ENCODE measurements around the gene CUX1. TPM values are rescaled to one million over a fixed set of nuclear protein-coding genes. Genes with fewer than 3 reads are reported as not detected.
"Not testable (repeated sequence)": the region's sequence is repeated elsewhere in the genome, so short reads cannot be mapped to it uniquely, and the experiment has no call there.

CUX1 gene
- total and polyA plus RNA-seq, 9 donors: 42.2 to 151 (median 126) TPM

DNA sequence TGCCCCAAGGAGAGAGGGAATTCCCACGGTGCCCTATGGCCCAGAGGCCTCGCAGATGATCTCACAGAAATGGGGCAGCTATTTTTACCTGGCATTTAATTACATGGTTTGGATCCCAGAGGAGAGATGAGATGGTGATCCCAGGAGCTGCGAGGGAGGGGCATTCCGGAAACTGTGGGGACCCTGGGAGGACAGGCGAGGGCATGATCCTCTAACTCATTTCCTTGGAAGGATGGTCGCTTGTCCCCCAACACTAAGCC is 478.7 kb downstream of the CUX1 start:
- no peak overlapping the region for H3K4me3 ChIP-seq
- DNase-seq: no peak
- intact Hi-C loops (cut with DNase I): no loop called here
- no peaks in the 10 kb centered on the region for H3K9me3 ChIP-seq
- 85 to 90% (median 88%) methylated on average over 6 of the region's 6 CpGs for WGBS, 3 donors
- no peaks in the 10 kb centered on the region for H3K36me3 ChIP-seq
- TF ChIP-seq EP300 (IDR thresholded peaks at IDR 0.05) (no peak), POLR2A (IDR thresholded peaks at IDR 0.05) (no peak)
- TF ChIP-seq, protein P1, sequence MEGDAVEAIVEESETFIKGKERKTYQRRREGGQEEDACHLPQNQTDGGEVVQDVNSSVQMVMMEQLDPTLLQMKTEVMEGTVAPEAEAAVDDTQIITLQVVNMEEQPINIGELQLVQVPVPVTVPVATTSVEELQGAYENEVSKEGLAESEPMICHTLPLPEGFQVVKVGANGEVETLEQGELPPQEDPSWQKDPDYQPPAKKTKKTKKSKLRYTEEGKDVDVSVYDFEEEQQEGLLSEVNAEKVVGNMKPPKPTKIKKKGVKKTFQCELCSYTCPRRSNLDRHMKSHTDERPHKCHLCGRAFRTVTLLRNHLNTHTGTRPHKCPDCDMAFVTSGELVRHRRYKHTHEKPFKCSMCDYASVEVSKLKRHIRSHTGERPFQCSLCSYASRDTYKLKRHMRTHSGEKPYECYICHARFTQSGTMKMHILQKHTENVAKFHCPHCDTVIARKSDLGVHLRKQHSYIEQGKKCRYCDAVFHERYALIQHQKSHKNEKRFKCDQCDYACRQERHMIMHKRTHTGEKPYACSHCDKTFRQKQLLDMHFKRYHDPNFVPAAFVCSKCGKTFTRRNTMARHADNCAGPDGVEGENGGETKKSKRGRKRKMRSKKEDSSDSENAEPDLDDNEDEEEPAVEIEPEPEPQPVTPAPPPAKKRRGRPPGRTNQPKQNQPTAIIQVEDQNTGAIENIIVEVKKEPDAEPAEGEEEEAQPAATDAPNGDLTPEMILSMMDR (IDR thresholded peaks at IDR 0.05): no peak
- no peak overlapping the region for H3K27ac ChIP-seq
- H3K27me3 ChIP-seq: no peaks in the 10 kb centered on the region
- H3K4me1 ChIP-seq (ENCODE audit: insufficient read depth): no peaks in the 10 kb centered on the region

DNA sequence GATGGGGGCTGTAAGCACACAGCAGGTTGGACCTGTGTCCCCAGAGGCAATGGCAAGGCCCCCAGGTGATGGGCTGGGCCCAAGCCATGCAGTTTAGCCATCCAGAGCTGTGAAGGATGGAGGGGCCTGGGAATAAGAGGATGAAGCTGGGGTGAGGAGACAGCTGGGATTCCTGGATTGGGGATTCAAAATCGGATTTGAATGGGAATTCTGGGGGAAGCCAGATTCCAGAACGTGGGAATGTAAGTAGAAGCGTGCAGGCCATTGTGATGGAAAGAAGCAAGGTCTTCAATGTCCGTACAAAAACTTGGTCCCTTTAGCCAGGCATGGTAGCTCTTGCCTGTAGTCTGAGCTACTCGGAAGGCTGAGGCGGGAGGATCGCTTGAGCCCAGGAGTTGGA is 479.1 kb downstream of the CUX1 start:
- TF ChIP-seq EP300 (IDR thresholded peaks at IDR 0.05) (no peak), POLR2A (IDR thresholded peaks at IDR 0.05) (no peak)
- TF ChIP-seq, protein P1 (IDR thresholded peaks at IDR 0.05): no peak
- 89 to 93% (median 89%) methylated on average over 7 of the region's 7 CpGs for WGBS, 3 donors
- H3K27ac ChIP-seq: no peak overlapping the region
- no peaks in the 10 kb centered on the region for H3K4me1 ChIP-seq (ENCODE audit: insufficient read depth)
- H3K4me3 ChIP-seq: no peak overlapping the region
- H3K9me3 ChIP-seq: no peaks in the 10 kb centered on the region
- DNase-seq: no peak
- intact Hi-C loops (cut with DNase I): no loop called here
- H3K27me3 ChIP-seq: no peaks in the 10 kb centered on the region
- no peaks in the 10 kb centered on the region for H3K36me3 ChIP-seq

DNA sequence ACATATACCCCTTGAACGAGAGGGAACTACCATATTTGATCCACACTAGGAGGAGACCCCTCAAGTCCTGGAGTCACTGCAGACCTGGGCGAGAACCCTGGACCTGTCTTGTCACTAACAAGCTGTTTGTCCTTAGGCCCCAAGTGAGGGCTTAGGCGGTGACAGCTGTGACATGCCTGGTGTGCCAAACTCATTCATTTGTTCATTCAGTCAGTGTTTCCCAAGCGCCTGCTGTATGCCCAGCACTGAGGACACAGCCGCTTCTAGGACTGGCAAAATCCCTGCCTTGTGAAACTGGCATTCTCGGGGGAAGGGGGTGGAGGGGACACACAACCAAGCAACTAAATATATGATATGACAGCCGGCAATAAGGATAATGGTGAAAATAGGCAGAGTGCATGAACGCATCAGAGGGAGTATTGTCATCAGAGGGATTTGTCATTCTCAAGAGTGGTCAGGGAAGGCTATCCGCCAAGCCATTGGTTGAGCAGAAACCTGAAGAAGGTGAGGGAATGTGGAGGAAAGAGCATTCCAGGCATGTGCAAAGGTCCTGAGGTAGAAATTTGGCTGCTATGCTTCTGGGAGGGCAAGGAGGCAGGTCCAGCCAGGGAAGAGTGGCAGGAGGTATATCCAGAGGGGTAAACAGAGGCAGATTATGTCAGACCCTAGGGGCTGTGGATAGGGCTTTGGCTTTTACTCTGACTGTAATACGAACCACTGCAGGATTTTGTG is 480.2 kb downstream of the CUX1 start:
- Histone ChIP-seq H3K9me3 (no peaks in the 10 kb centered on the region), H3K27ac (no peak overlapping the region), H3K4me1 (ENCODE audit: insufficient read depth) (no peaks in the 10 kb centered on the region), H3K4me3 (no peak overlapping the region), H3K27me3 (no peaks in the 10 kb centered on the region), H3K36me3 (no peaks in the 10 kb centered on the region)
- no peak for DNase-seq
- WGBS, 3 donors: 91 to 94% (median 94%) methylated on average over 10 of the region's 10 CpGs
- intact Hi-C loops (cut with DNase I): no loop called here
- TF ChIP-seq POLR2A (IDR thresholded peaks at IDR 0.05) (no peak), EP300 (IDR thresholded peaks at IDR 0.05) (no peak)
- TF ChIP-seq, protein P1 (IDR thresholded peaks at IDR 0.05): no peak

GRCh38 chr7:102300643-102301221 is 483.3 kb downstream of the CUX1 start:
- H3K4me3 ChIP-seq: no peak overlapping the region
- 28 to 50% (median 34%) methylated on average over 72 to 84 of the region's 84 CpGs for WGBS, 3 donors

DNA sequence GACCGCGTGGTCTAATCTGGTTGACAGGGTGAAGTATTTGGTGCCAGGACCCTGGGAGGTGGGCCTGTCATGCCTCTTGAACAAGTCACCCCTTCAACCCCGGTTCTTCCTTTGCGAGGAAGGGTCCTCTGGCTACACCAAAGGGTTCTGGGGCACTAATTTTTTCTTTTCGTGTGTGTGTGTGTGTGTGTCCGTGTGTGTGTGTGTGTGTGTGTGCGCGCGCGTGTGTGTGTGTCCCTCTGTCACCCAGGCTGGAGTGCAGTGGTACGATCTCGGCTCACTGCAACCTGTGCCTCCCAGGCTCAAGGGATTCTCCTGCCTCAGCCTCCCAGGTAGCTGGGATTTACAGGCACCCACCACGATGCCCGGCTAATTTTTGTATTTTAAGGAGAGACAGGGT is 483.9 kb downstream of the CUX1 start:
- H3K4me1 ChIP-seq (ENCODE audit: insufficient read depth); H3K27ac ChIP-seq; H3K9me3 ChIP-seq; intact Hi-C loops (cut with DNase I); H3K36me3 ChIP-seq; H3K4me3 ChIP-seq; DNase-seq; H3K27me3 ChIP-seq: not testable (repeated sequence)
- WGBS, 3 donors: 91 to 96% (median 95%) methylated on average over 13 to 14 of the region's 14 CpGs

More at GRCh38 chr7:102300643-102301221, 483.3 kb downstream of the CUX1 start:
- no peak for DNase-seq
- intact Hi-C loops (cut with DNase I): no loop called here
- Histone ChIP-seq H3K9me3 (no peaks in the 10 kb centered on the region), H3K36me3 (no peaks in the 10 kb centered on the region), H3K27ac (no peak overlapping the region), H3K4me1 (ENCODE audit: insufficient read depth) (no peaks in the 10 kb centered on the region), H3K27me3 (no peaks in the 10 kb centered on the region)
- TF ChIP-seq, protein P1 (IDR thresholded peaks at IDR 0.05): no peak
- TF ChIP-seq EP300 (IDR thresholded peaks at IDR 0.05) (no peak), POLR2A (IDR thresholded peaks at IDR 0.05) (no peak)

Measured in ovary (tissue), 9 donors.